BE2C (cell line): ENCODE results near the gene RASGEF1C.

Experiments used
- DNase-seq: peaks from one replicate; pipeline ENCODE4 v3.0.0-alpha.2; 2020
- H3K27me3 ChIP-seq: fragments of 250-450 bp; sonication (Bioruptor Pico); 2 replicates; pipeline ENCODE4 v1.5.1; 2020; ENCODE audit warnings: mild to moderate bottlenecking
- H3K36me3 ChIP-seq: fragments of 250-450 bp; sonication (Bioruptor Pico); 2 replicates; pipeline ENCODE4 v1.5.1; 2020; ENCODE audit warnings: mild to moderate bottlenecking
- H3K4me1 ChIP-seq: fragments of 250-450 bp; sonication (Bioruptor Pico); 2 replicates; pipeline ENCODE4 v1.5.1; 2020
- H3K4me3 ChIP-seq: 2 replicates; pipeline ENCODE4 v1.5.1; 2011; ENCODE audit warnings: low read depth, low read length
- H3K9me3 ChIP-seq: fragments of 250-450 bp; sonication (Bioruptor Pico); 2 replicates; pipeline ENCODE4 v1.5.1; 2020
- CTCF ChIP-seq: IDR thresholded peaks from 2 replicates; pipeline ENCODE4 v1.5.1; 2012; ENCODE audit warnings: mild to moderate bottlenecking, low read depth, low read length

The RASGEF1C gene

GRCh38 chr5:180135128-180135955 lies 73.7 kb downstream of the RASGEF1C start:
- H3K9me3 ChIP-seq: no peaks in the 10 kb centered on the region
- no peaks in the 10 kb centered on the region for H3K36me3 ChIP-seq
- DNase-seq: no peak
- no peaks in the 10 kb centered on the region for H3K27me3 ChIP-seq
- H3K4me1 ChIP-seq: no peaks in the 10 kb centered on the region
- TF ChIP-seq CTCF: no peak
- H3K4me3 ChIP-seq: no peak overlapping the region

- no peaks in the 10 kb centered on the region for H3K9me3 ChIP-seq
- H3K4me1 ChIP-seq: no peaks in the 10 kb centered on the region
- no peak for TF ChIP-seq CTCF
- H3K4me3 ChIP-seq: no peak overlapping the region
- no peaks in the 10 kb centered on the region for H3K27me3 ChIP-seq
- no peak for DNase-seq
- H3K36me3 ChIP-seq: no peaks in the 10 kb centered on the region
Measured at GRCh38 chr5:180133971-180134508, 75.0 kb downstream of the RASGEF1C start.

- Histone ChIP-seq H3K4me3 (no peak overlapping the region), H3K36me3 (no peaks in the 10 kb centered on the region), H3K27me3 (no peaks in the 10 kb centered on the region), H3K9me3 (no peaks in the 10 kb centered on the region), H3K4me1 (no peaks in the 10 kb centered on the region)
- no peak for DNase-seq
- TF ChIP-seq CTCF: no peak
Measured at GRCh38 chr5:180133551-180133950, 75.5 kb downstream of the RASGEF1C start.

GRCh38 chr5:180133060-180133459 lies 76.0 kb downstream of the RASGEF1C start:
- no peaks in the 10 kb centered on the region for H3K27me3 ChIP-seq
- no peak for TF ChIP-seq CTCF
- no peak for DNase-seq
- no peaks in the 10 kb centered on the region for H3K4me1 ChIP-seq
- no peaks in the 10 kb centered on the region for H3K9me3 ChIP-seq
- H3K4me3 ChIP-seq: no peak overlapping the region
- no peaks in the 10 kb centered on the region for H3K36me3 ChIP-seq

- Histone ChIP-seq H3K27me3 (peaks cover 8% of the 10 kb centered on the region), H3K4me1 (no peaks in the 10 kb centered on the region), H3K36me3 (no peaks in the 10 kb centered on the region), H3K4me3 (no peak overlapping the region), H3K9me3 (no peaks in the 10 kb centered on the region)
- no peak for TF ChIP-seq CTCF
- no peak for DNase-seq
Measured at GRCh38 chr5:180130876-180131740, 77.9 kb downstream of the RASGEF1C start.
